ENCODE data around the gene HTR3A.

The HTR3A gene

GRCh38 chr11:114016986-114017385, 42.1 kb downstream of the HTR3A start:
- Histone ChIP-seq H3K4me3 (ENCODE audit: low read depth, low read length) (no peak overlapping the region), H3K36me3 (no peaks in the 10 kb centered on the region), H3K4me1 (no peaks in the 10 kb centered on the region), H3K9me3 (no peaks in the 10 kb centered on the region), H3K27me3 (no peaks in the 10 kb centered on the region)
- DNase-seq = no peak
- no peak for TF ChIP-seq CTCF (IDR thresholded peaks at IDR 0.05; ENCODE audit: low read depth, low read length)

GRCh38 chr11:114017723-114018122, 42.8 kb downstream of the HTR3A start:
- Histone ChIP-seq H3K27me3 (no peaks in the 10 kb centered on the region), H3K36me3 (no peaks in the 10 kb centered on the region), H3K9me3 (no peaks in the 10 kb centered on the region), H3K4me1 (no peaks in the 10 kb centered on the region), H3K4me3 (ENCODE audit: low read depth, low read length) (no peak overlapping the region)
- TF ChIP-seq CTCF (IDR thresholded peaks at IDR 0.05; ENCODE audit: low read depth, low read length) = no peak
- no peak for DNase-seq

GRCh38 chr11:114019046-114019445, 44.1 kb downstream of the HTR3A start:
- no peak for TF ChIP-seq CTCF (IDR thresholded peaks at IDR 0.05; ENCODE audit: low read depth, low read length)
- Histone ChIP-seq H3K4me3 (ENCODE audit: low read depth, low read length) (no peak overlapping the region), H3K27me3 (no peaks in the 10 kb centered on the region), H3K4me1 (no peaks in the 10 kb centered on the region), H3K36me3 (no peaks in the 10 kb centered on the region), H3K9me3 (no peaks in the 10 kb centered on the region)
- DNase-seq = no peak

- H3K4me3 ChIP-seq (ENCODE audit: low read depth, low read length) = no peak overlapping the region
- no peak for TF ChIP-seq CTCF (IDR thresholded peaks at IDR 0.05; ENCODE audit: low read depth, low read length)
- H3K27me3 ChIP-seq = no peaks in the 10 kb centered on the region
- H3K36me3 ChIP-seq = no peaks in the 10 kb centered on the region
- H3K4me1 ChIP-seq = no peaks in the 10 kb centered on the region
- no peaks in the 10 kb centered on the region for H3K9me3 ChIP-seq
- no peak for DNase-seq
These were observed 44.7 kb downstream of the HTR3A start for GRCh38 chr11:114019574-114019973.

- TF ChIP-seq CTCF (IDR thresholded peaks at IDR 0.05; ENCODE audit: low read depth, low read length) = no peak
- H3K9me3 ChIP-seq = no peaks in the 10 kb centered on the region; the same call in 1 of the 2 replicates
- no peaks in the 10 kb centered on the region for H3K4me1 ChIP-seq
- no peak overlapping the region for H3K4me3 ChIP-seq (ENCODE audit: low read depth, low read length)
- H3K27me3 ChIP-seq = no peaks in the 10 kb centered on the region; the same call in 1 of the 2 replicates
- no peak for DNase-seq
- H3K36me3 ChIP-seq = no peaks in the 10 kb centered on the region
These were observed 50.5 kb downstream of the HTR3A start for GRCh38 chr11:114025329-114025907.

- peak; percentile 59 for TF ChIP-seq CTCF (IDR thresholded peaks at IDR 0.05; ENCODE audit: low read depth, low read length)
- peak; percentile 26 for DNase-seq
- Histone ChIP-seq H3K27me3 (no peaks in the 10 kb centered on the region; the same call in 1 of the 2 replicates), H3K36me3 (no peaks in the 10 kb centered on the region), H3K9me3 (no peaks in the 10 kb centered on the region; the same call in 1 of the 2 replicates), H3K4me1 (no peaks in the 10 kb centered on the region), H3K4me3 (ENCODE audit: low read depth, low read length) (no peak overlapping the region)
These were observed 51.4 kb downstream of the HTR3A start for GRCh38 chr11:114026355-114026754.
